K562 (cell line): ENCODE results near the gene TNRC6B. TPM values are rescaled to one million over a fixed set of nuclear protein-coding genes. Genes with fewer than 3 reads are reported as not detected.

Experiments used
- ATF6 ChIP-seq: sonication (generic); formaldehyde crosslinking; IDR thresholded peaks from 2 replicates; pipeline ENCODE4 v1.4.0; 2020; ENCODE audit warnings: mild to moderate bottlenecking, missing genetic modification reagents
- CC2D1A ChIP-seq: fragments of 450-650 bp; IDR thresholded peaks from 2 replicates; pipeline ENCODE4 v1.6.1; 2017; ENCODE audit warnings: mild to moderate bottlenecking
- CHCHD3 ChIP-seq: fragments of 250-450 bp; sonication (Bioruptor Pico); IDR thresholded peaks from 2 replicates; pipeline ENCODE4 v2.1.2; 2022; ENCODE audit warnings: mild to moderate bottlenecking
- ELF1 ChIP-seq: fragments of 200-800 bp; sonication (Bioruptor generic); IDR thresholded peaks from 2 replicates; pipeline ENCODE4 v1.6.1; 2016; ENCODE audit warnings: missing genetic modification characterization, missing compliant biosample characterization
- EWSR1 ChIP-seq: fragments of 450-650 bp; IDR thresholded peaks from 2 replicates; pipeline ENCODE4 v1.6.1; 2018; ENCODE audit warnings: borderline replicate concordance, mild to moderate bottlenecking, low read depth, moderate library complexity; ENCODE audit not compliant: partially characterized antibody
- EZH2 ChIP-seq: IDR thresholded peaks from 2 replicates; pipeline ENCODE4 v1.6.1; 2012; ENCODE audit warnings: low read depth, mild to moderate bottlenecking, inconsistent platforms, low read length, borderline replicate concordance
- FOS ChIP-seq: IDR thresholded peaks from 3 replicates; pipeline ENCODE4 v1.6.1; 2011; ENCODE audit not compliant: insufficient read length; ENCODE audit errors: extremely low read depth
- ILK ChIP-seq: fragments of 450-650 bp; IDR thresholded peaks from 2 replicates; pipeline ENCODE4 v1.6.1; 2016; ENCODE audit warnings: missing genetic modification characterization, low read depth, mild to moderate bottlenecking, missing compliant biosample characterization, moderate library complexity, borderline replicate concordance
- JUNB ChIP-seq: fragments of 450-650 bp; formaldehyde crosslinking; conservative IDR thresholded peaks from 2 replicates; pipeline ENCODE4 v1.4.0; 2020; ENCODE audit warnings: mild to moderate bottlenecking
- NCOA6 ChIP-seq: fragments of 450-650 bp; IDR thresholded peaks from 2 replicates; pipeline ENCODE4 v1.6.1; 2017; ENCODE audit warnings: mild to moderate bottlenecking
- NFXL1 ChIP-seq: fragments of 450-650 bp; formaldehyde crosslinking; IDR thresholded peaks from 2 replicates; pipeline ENCODE4 v1.4.0; 2021; ENCODE audit warnings: mild to moderate bottlenecking
- NR0B1 ChIP-seq: fragments of 450-650 bp; IDR thresholded peaks from one replicate; pipeline ENCODE4 v1.6.1; 2018; ENCODE audit warnings: mild to moderate bottlenecking, moderate library complexity; ENCODE audit not compliant: partially characterized antibody
- NR2C2 ChIP-seq, 2 experiments: fragments of 200-800 bp in 1 of 2; sonication (Bioruptor generic) in 1 of 2; sonication (generic) in 1 of 2; formaldehyde crosslinking in 1 of 2; IDR thresholded peaks; 2 replicates each; pipeline versions ENCODE4 v1.6.1 to v1.8.0; 2016 to 2022; ENCODE audit warnings: mild to moderate bottlenecking in 1 of 2, missing compliant biosample characterization in 1 of 2, missing genetic modification characterization in 1 of 2, missing genetic modification reagents in 1 of 2
- POLR2A ChIP-seq: fragments of 450-650 bp; conservative IDR thresholded peaks from 2 replicates; pipeline ENCODE4 v1.6.1; 2016
- RBM34 ChIP-seq: fragments of 200-400 bp; formaldehyde crosslinking; IDR thresholded peaks from 2 replicates; pipeline ENCODE4 v1.6.1; 2018; ENCODE audit warnings: low read length, borderline replicate concordance; ENCODE audit not compliant: insufficient read depth
- SP2 ChIP-seq: IDR thresholded peaks from 2 replicates; pipeline ENCODE4 v1.6.1; 2011; ENCODE audit warnings: mild to moderate bottlenecking, low read depth, low read length, moderate library complexity; ENCODE audit not compliant: poor library complexity, severe bottlenecking; ENCODE audit errors: extremely low read depth
- STAT5A ChIP-seq: IDR thresholded peaks from 2 replicates; pipeline ENCODE4 v1.6.1; 2012; ENCODE audit warnings: low read length, inconsistent platforms, borderline replicate concordance
- TAF7 ChIP-seq: fragments of 450-650 bp; IDR thresholded peaks from 2 replicates; pipeline ENCODE4 v1.6.1; 2016; ENCODE audit warnings: missing genetic modification characterization, missing compliant biosample characterization
- YY1 ChIP-seq, 3 experiments: IDR thresholded peaks; 2 replicates each; pipeline ENCODE4 v1.6.1; 2011; ENCODE audit warnings: low read length in 2 of 3, mild to moderate bottlenecking in 2 of 3, moderate library complexity in 2 of 3, borderline replicate concordance in 1 of 3, control low read depth in 1 of 3, low read depth in 1 of 3; ENCODE audit not compliant: insufficient read depth in 3 of 3, insufficient replicate concordance in 2 of 3, control insufficient read depth in 1 of 3, insufficient read length in 1 of 3; ENCODE audit errors: extremely low read depth in 1 of 3
- ZEB2 ChIP-seq: fragments of 450-650 bp; IDR thresholded peaks from 2 replicates; pipeline ENCODE4 v1.6.1; 2016
- ZNF609 ChIP-seq: sonication (generic); formaldehyde crosslinking; IDR thresholded peaks from 2 replicates; pipeline ENCODE4 v1.8.1; 2023; ENCODE audit warnings: missing genetic modification reagents, mild to moderate bottlenecking, borderline replicate concordance
- polyA plus RNA-seq, 8 experiments: library from polyadenylated mRNA; depleted of rRNA in 4 of 8; stranded (reverse) in 5 of 8; unstranded in 3 of 8; fragments of >200 nt; fragmentation: Nextera tagmentation in 2 of 8; fragmentation: Illumina TruSeq in 1 of 8; extraction: Ambion mirVana in 2 of 8; extraction: Trizol in 1 of 8; gene quantifications; 2 replicates each; pipeline versions ENCODE4 v1.2.1 to v1.2.3, GENCODE V29; 2011 to 2014; ENCODE audit warnings: inconsistent platforms in 1 of 8, missing spikeins in 1 of 8
- total RNA-seq, 7 experiments: library from RNA; depleted of rRNA in 6 of 7; stranded (reverse); fragments of >200 nt in 6 of 7; fragmentation: Illumina TruSeq in 2 of 7; extraction: Trizol in 2 of 7; gene quantifications; 2 replicates each; pipeline versions ENCODE4 v1.2.1 to v1.2.3, GENCODE V29; 2011 to 2021; ENCODE audit warnings: low replicate concordance in 1 of 7

TNRC6B gene
- total and polyA plus RNA-seq, 9 of the 15 experiments (the other 6 are each of a cell fraction or from before 2014, with no cell fraction given), result 0.96 to 18.8 (median 10.8) TPM

- TF ChIP-seq CC2D1A (peak; percentile 38; the same call in 1 of the 2 replicates), STAT5A (peak; percentile 75), ATF6 (CRISPR knock-in tag) (no peak), POLR2A (no peak), ELF1 (tag) (0 out of 2 replicates have a peak, but pooled peaks have one; percentile 19), NR0B1 (no peak), CHCHD3 (CRISPR knock-in tag) (no peak), EZH2 (no peak), ZNF609 (CRISPR knock-in tag) (no peak), EWSR1 (no peak), JUNB (CRISPR knock-in tag) (no peak), RBM34 (no peak), ZEB2 (no peak; the same call in 1 of the 2 replicates), ILK (tag) (no peak), YY1 (IDR thresholded peaks at IDR 0.05; ENCODE audit: borderline replicate concordance in 1 of 3, control insufficient read depth in 1 of 3, extremely low read depth in 1 of 3, insufficient read depth in 3 of 3, insufficient read length in 1 of 3, insufficient replicate concordance in 2 of 3, low read depth in 1 of 3, low read length in 2 of 3) (no peak), NFXL1 (CRISPR knock-in tag) (no peak), NCOA6 (no peak), FOS (peak; percentile 26), NR2C2 (CRISPR knock-in tag; IDR thresholded peaks at IDR 0.05) (no peak), NR2C2 (tag; IDR thresholded peaks at IDR 0.05) (no peak), TAF7 (tag) (no peak), SP2 (no peak)
Observed at GRCh38 chr22:40156001-40156516, 21.7 kb upstream of the TNRC6B start (continued).
